HepG2 (cell line): Measurements from ENCODE around the gene RABGGTA. TPM values are rescaled to one million over a fixed set of nuclear protein-coding genes. Genes with fewer than 3 reads are reported as not detected.

Experiments used
- GATAD1 ChIP-seq: IDR thresholded peaks from 2 replicates; pipeline ENCODE4 v1.6.1; 2016; ENCODE audit warnings: missing genetic modification reagents, missing compliant biosample characterization
- KAT7 ChIP-seq: IDR thresholded peaks from 2 replicates; pipeline ENCODE4 v1.6.1; 2018; ENCODE audit warnings: borderline replicate concordance, missing compliant biosample characterization
- MXI1 ChIP-seq: IDR thresholded peaks from 3 replicates; pipeline ENCODE4 v1.6.1; 2012; ENCODE audit warnings: low read depth, low read length, inconsistent platforms, borderline replicate concordance
- NCOA5 ChIP-seq: sonication (generic); formaldehyde crosslinking; IDR thresholded peaks from 2 replicates; pipeline ENCODE4 v1.4.0; 2020; ENCODE audit warnings: missing genetic modification reagents
- RCOR2 ChIP-seq: IDR thresholded peaks from 2 replicates; pipeline ENCODE4 v1.6.1; 2016; ENCODE audit warnings: missing biosample characterization, missing genetic modification reagents
- RFXAP ChIP-seq: sonication (generic); formaldehyde crosslinking; IDR thresholded peaks from 2 replicates; pipeline ENCODE4 v1.4.0; 2020; ENCODE audit warnings: missing genetic modification reagents, borderline replicate concordance
- SIX4 ChIP-seq: sonication (generic); formaldehyde crosslinking; IDR thresholded peaks from 2 replicates; pipeline ENCODE4 v1.4.0; 2020; ENCODE audit warnings: missing genetic modification reagents
- SMAD9 ChIP-seq: sonication (generic); formaldehyde crosslinking; IDR thresholded peaks from 2 replicates; pipeline ENCODE4 v1.5.1; 2020; ENCODE audit warnings: mild to moderate bottlenecking, missing genetic modification reagents
- SSRP1 ChIP-seq: IDR thresholded peaks from 2 replicates; pipeline ENCODE4 v1.6.1; 2016; ENCODE audit warnings: control low read depth
- U2AF2 ChIP-seq: fragments of 200-400 bp; formaldehyde crosslinking; IDR thresholded peaks from 2 replicates; pipeline ENCODE4 v1.6.1; 2017; ENCODE audit warnings: low read depth, mild to moderate bottlenecking, low read length
- USF2 ChIP-seq, 2 experiments: sonication (generic) in 1 of 2; formaldehyde crosslinking in 1 of 2; IDR thresholded peaks; 2 replicates each; pipeline versions ENCODE4 v1.5.1 to v1.6.1; 2011 to 2020; ENCODE audit warnings: borderline replicate concordance in 1 of 2, low read depth in 1 of 2, low read length in 1 of 2, mild to moderate bottlenecking in 1 of 2, missing genetic modification reagents in 1 of 2, moderate library complexity in 1 of 2
- ZFP82 ChIP-seq: sonication (generic); formaldehyde crosslinking; IDR thresholded peaks from 2 replicates; pipeline ENCODE4 v1.5.1; 2020; ENCODE audit warnings: mild to moderate bottlenecking, missing genetic modification reagents, borderline replicate concordance
- ZKSCAN5 ChIP-seq: sonication (generic); formaldehyde crosslinking; IDR thresholded peaks from 2 replicates; pipeline ENCODE4 v1.5.1; 2020; ENCODE audit warnings: mild to moderate bottlenecking, missing genetic modification reagents
- ZMYM2 ChIP-seq: sonication (generic); formaldehyde crosslinking; IDR thresholded peaks from 2 replicates; pipeline ENCODE4 v1.8.0; 2022; ENCODE audit warnings: mild to moderate bottlenecking, missing genetic modification reagents
- ZNF138 ChIP-seq: sonication (generic); formaldehyde crosslinking; IDR thresholded peaks from 2 replicates; pipeline ENCODE4 v1.5.0; 2020; ENCODE audit warnings: mild to moderate bottlenecking, low read depth, missing genetic modification reagents
- ZNF34 ChIP-seq: sonication (generic); formaldehyde crosslinking; IDR thresholded peaks from 2 replicates; pipeline ENCODE4 v1.4.0; 2020; ENCODE audit warnings: mild to moderate bottlenecking, missing genetic modification reagents, borderline replicate concordance
- ZNF451 ChIP-seq: sonication (generic); formaldehyde crosslinking; IDR thresholded peaks from 2 replicates; pipeline ENCODE4 v1.5.0; 2020; ENCODE audit warnings: mild to moderate bottlenecking, missing genetic modification reagents
- ZNF513 ChIP-seq: sonication (generic); formaldehyde crosslinking; conservative IDR thresholded peaks from 2 replicates; pipeline ENCODE4 v1.5.0; 2020; ENCODE audit warnings: missing genetic modification reagents
- ZNF772 ChIP-seq: sonication (generic); formaldehyde crosslinking; IDR thresholded peaks from 2 replicates; pipeline ENCODE4 v1.5.0; 2020; ENCODE audit warnings: mild to moderate bottlenecking, missing genetic modification reagents
- ZNF782 ChIP-seq: sonication (generic); formaldehyde crosslinking; IDR thresholded peaks from 2 replicates; pipeline ENCODE4 v1.4.0; 2020; ENCODE audit warnings: missing genetic modification reagents, mild to moderate bottlenecking, borderline replicate concordance
- ZNF850 ChIP-seq: sonication (generic); formaldehyde crosslinking; conservative IDR thresholded peaks from 2 replicates; pipeline ENCODE4 v1.9.0; 2021; ENCODE audit warnings: mild to moderate bottlenecking, missing genetic modification reagents
- ZSCAN29 ChIP-seq: sonication (generic); formaldehyde crosslinking; conservative IDR thresholded peaks from 2 replicates; pipeline ENCODE4 v1.4.0; 2020; ENCODE audit warnings: mild to moderate bottlenecking, missing genetic modification reagents
- polyA plus RNA-seq, 8 experiments: library from polyadenylated mRNA; depleted of rRNA in 3 of 8; stranded (reverse) in 7 of 8; unstranded in 1 of 8; fragments of >200 nt; fragmentation: Illumina TruSeq in 4 of 8; extraction: Trizol in 4 of 8; gene quantifications; 2 replicates each; pipeline versions ENCODE4 v1.2.1 to v1.2.3, GENCODE V29; 2011 to 2016; ENCODE audit warnings: low read depth in 4 of 8, missing spikeins in 1 of 8, mixed read lengths in 1 of 8; ENCODE audit not compliant: insufficient read depth in 1 of 8
- total RNA-seq, 5 experiments: library from RNA; depleted of rRNA; stranded (reverse); fragments of >200 nt; fragmentation: Illumina TruSeq; extraction: Trizol; gene quantifications; 2 replicates each; pipeline ENCODE4 v1.2.3, GENCODE V29; 2016; ENCODE audit warnings: low read depth in 1 of 5

The RABGGTA gene
- total and polyA plus RNA-seq, 2 of the 13 experiments (the other 11 are each of a cell fraction or from before 2014, with no cell fraction given), result 57.9 to 90.8 TPM

DNA sequence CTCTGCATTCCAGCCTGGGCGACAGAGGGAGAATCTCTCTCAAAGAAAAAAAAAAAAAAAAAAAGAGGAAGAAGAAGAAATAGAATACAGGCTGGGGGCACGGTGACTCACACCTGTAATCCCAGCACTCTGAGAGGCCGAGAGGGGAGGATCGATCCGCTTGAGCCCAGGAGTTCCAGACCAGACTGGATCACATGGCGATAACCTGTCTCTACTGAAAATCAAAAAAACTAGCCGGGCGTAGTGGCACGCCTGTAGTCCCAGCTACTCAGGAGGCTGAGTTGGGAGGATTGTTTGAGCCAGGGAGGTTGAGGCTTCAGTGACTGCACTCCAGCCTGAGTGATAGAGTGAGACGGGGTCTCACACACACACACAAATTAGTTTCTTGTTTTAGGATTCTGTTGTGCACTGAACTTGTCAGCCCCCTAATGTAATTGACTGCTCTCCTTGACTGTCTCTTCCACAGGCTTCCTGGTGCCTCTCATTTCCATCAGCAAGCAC lies 28.0 kb downstream of the RABGGTA start (continued):
- TF ChIP-seq ZMYM2 (CRISPR knock-in tag), result peak; percentile 62; the same call in 1 of the 2 replicates
- TF ChIP-seq ZFP82 (CRISPR knock-in tag), result 0 out of 2 replicates have a peak, but pooled peaks have one; percentile 29
- TF ChIP-seq ZNF513 (CRISPR knock-in tag), result 0 out of 2 replicates have a peak, but pooled peaks have one; percentile 67
- 0 out of 2 replicates have a peak, but pooled peaks have one; percentile 26 for TF ChIP-seq SMAD9 (CRISPR knock-in tag)
- TF ChIP-seq SSRP1, result 0 out of 2 replicates have a peak, but pooled peaks have one; percentile 62
- peak; percentile 22; the same call in 1 of the 2 replicates for TF ChIP-seq USF2 (IDR thresholded peaks at IDR 0.05; ENCODE audit: low read depth, low read length)
- TF ChIP-seq USF2 (CRISPR knock-in tag; IDR thresholded peaks at IDR 0.05; ENCODE audit: borderline replicate concordance), result 0 out of 2 replicates have a peak, but pooled peaks have one; percentile 10
- peak; percentile 51 for TF ChIP-seq ZNF772 (CRISPR knock-in tag)
- TF ChIP-seq RCOR2 (CRISPR knock-in tag), result 0 out of 2 replicates have a peak, but pooled peaks have one; percentile 41
- no peak for TF ChIP-seq ZSCAN29 (CRISPR knock-in tag)
- no peak for TF ChIP-seq ZNF138 (CRISPR knock-in tag)
- peak; percentile 29; the same call in 1 of the 2 replicates for TF ChIP-seq KAT7 (CRISPR knock-in tag)
- TF ChIP-seq RFXAP (CRISPR knock-in tag), result 0 out of 2 replicates have a peak, but pooled peaks have one; percentile 1
- 0 out of 2 replicates have a peak, but pooled peaks have one; percentile 46 for TF ChIP-seq ZKSCAN5 (CRISPR knock-in tag)
- no peak for TF ChIP-seq ZNF850 (CRISPR knock-in tag)
- peak; percentile 67; the same call in 1 of the 3 replicates for TF ChIP-seq MXI1
- peak; percentile 36; the same call in 1 of the 2 replicates for TF ChIP-seq U2AF2
- peak; percentile 28; the same call in 1 of the 2 replicates for TF ChIP-seq ZNF451
- TF ChIP-seq SIX4 (CRISPR knock-in tag), result no peak
- TF ChIP-seq ZNF782, result 0 out of 2 replicates have a peak, but pooled peaks have one; percentile 8
- TF ChIP-seq GATAD1 (CRISPR knock-in tag), result no peak
- TF ChIP-seq NCOA5, result 0 out of 2 replicates have a peak, but pooled peaks have one; percentile 69
- no peak for TF ChIP-seq ZNF34 (CRISPR knock-in tag)
- TF ChIP-seq, all 625 proteins: peak for 47
